GM12875 (cell line): ENCODE results near the gene SELENOS.
A peak's percentile ranks its signal among the peaks of the same experiment; 100 is the strongest.

Experiments used
- H3K4me3 ChIP-seq: one replicate; pipeline ENCODE4 v1.5.1; 2011; ENCODE audit warnings: low read depth, low read length, control low read depth
- CTCF ChIP-seq: IDR thresholded peaks from 2 replicates; pipeline ENCODE4 v1.5.1; 2011; ENCODE audit warnings: low read depth, mild to moderate bottlenecking, control low read depth, inconsistent platforms, low read length, moderate library complexity, borderline replicate concordance; ENCODE audit not compliant: insufficient read depth

The SELENOS gene

DNA sequence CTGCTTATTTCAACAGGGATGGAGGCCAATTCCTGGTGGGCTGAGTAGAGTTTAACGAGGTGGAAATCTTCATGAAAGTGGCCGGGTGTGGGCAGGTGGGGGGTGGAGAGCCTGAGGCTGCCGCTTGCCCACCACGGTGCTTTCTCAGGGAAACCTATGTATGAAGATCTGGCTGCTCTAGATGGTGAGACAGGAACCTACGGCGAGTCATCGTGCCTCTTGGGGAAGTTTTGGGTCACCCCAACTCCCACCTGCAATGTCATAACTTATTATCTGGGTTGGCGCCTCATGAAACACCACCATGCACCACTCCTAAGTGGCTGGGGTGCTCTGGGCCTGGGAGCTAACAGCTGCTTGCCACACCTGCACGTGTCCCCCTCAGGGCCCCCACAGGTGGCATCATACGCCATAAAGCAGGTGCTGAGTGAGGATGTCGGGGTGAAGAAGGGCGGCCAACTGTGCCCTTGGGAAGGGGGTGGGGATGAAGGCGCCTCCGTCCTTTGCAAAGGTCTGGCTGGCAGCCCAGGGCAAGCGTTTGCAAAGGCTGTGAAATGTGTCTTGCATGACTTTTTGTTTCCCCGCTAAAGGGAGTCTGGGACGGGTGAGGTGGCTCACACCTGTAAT is 45.7 kb upstream of the SELENOS start:
- no peak for TF ChIP-seq CTCF

DNA sequence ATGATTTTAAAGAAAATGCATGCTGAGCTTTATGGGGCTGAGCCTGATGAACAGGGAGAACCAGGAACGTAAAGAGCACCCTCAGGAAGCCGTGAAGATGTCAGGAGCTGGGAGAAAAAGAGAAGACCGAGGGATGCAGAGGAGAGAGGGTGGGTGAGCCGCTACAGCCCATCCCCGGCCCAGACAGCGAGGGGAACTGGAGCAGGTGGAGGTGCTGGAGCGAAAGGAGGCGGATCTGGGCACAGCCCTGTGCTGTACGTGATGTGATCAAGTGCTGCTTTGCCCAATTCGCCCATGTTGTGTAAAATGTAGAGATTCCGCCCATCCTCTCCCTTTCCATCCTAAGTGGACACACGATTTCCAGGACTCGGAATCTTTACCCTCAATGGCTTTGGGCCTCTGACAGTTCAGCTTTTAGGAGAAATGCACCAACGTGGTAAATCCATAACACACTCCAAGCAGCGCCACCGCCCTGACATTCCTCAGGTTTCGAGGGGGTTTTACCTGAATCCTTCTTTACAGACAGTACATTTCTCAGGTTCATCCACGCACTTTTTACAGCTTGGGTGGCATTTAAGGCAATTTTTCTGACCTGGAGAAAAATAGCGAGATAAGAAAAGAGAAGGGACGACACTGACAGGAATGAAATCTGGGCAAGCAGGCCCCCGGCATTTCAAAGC is 44.9 kb upstream of the SELENOS start:
- H3K4me3 ChIP-seq = no peak overlapping the region
- no peak for TF ChIP-seq CTCF

More for the DNA sequence above, 45.7 kb upstream of the SELENOS start:
- H3K4me3 ChIP-seq = no peak overlapping the region

- H3K4me3 ChIP-seq = no peak overlapping the region
- peak; percentile 38; the same call in 1 of the 2 replicates for TF ChIP-seq CTCF
Observed at GRCh38 chr15:101320501-101321052, 43.3 kb upstream of the SELENOS start.

DNA sequence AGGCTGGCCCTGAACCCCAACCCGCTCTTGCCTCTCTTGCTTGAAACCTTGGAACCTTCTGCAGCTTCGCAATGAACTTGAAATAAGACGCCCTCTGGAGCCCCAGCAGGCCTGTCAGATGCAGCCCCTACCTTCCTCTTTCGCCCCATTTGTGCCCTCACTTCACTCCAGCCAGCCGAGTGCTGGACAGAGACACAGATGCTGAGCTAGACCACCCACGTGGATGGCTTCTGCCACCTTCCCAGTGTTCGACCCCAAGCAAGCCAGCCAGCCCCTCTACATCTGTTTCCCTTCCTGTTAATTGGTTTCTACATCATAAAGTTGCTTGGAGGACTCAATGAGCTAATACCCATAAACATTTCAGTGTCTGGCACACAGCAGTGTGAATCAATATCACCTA is 41.6 kb upstream of the SELENOS start:
- TF ChIP-seq CTCF = no peak
- H3K4me3 ChIP-seq = no peak overlapping the region

- TF ChIP-seq CTCF = no peak
- no peak overlapping the region for H3K4me3 ChIP-seq
Observed at GRCh38 chr15:101318147-101318819, 41.0 kb upstream of the SELENOS start.

- TF ChIP-seq CTCF = no peak
- H3K4me3 ChIP-seq = no peak overlapping the region
Observed at GRCh38 chr15:101317336-101317872, 40.1 kb upstream of the SELENOS start.
